ENCODE measurements around the gene C2CD4D. TPM values are rescaled to one million over a fixed set of nuclear protein-coding genes. Genes with fewer than 3 reads are reported as not detected.

The C2CD4D gene
- total RNA-seq, 1 experiment from 2014 or later: 0.58 TPM

DNA sequence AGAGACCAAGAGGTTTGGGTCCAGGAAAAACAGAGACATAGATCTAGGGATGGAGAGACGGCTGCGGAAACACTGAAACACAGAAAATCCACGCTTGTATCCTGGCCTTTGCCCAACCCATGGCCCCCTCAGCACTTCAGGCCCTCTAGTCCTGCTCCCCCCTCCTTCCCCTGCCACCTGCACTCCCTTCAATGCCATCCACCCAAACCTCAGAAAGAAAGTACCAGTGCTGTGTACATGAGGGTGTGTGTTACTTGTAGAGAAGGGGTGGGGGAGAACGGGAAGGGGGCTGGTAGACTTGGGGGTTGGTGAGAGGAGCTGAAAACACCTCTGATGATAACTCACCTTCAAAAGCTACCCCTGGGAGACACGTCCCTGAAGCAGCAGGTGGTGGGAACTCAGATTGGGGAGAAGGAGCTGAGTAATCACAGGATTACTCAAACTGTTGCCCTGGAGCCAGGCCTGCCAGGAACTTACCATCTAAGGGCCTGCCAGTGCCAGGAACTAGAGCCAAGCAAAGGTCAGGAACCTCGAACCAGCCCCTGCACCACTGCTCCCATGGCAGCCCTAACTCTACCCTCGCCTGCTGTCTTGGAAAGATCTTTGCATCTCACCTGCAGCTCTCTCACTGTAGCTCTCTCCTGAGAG, 19.5 kb downstream of the C2CD4D start:
- H3K9ac ChIP-seq (ENCODE audit: low read length): no peak overlapping the region
- no TSS peak for BruUV-seq (replicated peaks)
- no peak overlapping the region for H2AFZ ChIP-seq (ENCODE audit: low read length)
- H4K20me1 ChIP-seq (ENCODE audit: low read length): no peaks in the 10 kb centered on the region
- H3K27ac ChIP-seq (ENCODE audit: low read length): no peak overlapping the region
- intact Hi-C loops (cut with micrococcal nuclease): no loop called here
- no peaks in the 10 kb centered on the region for H3K79me2 ChIP-seq (ENCODE audit: low read length)
- H3K36me3 ChIP-seq (ENCODE audit: low read depth, low read length): no peaks in the 10 kb centered on the region
- no peak overlapping the region for H3K4me3 ChIP-seq (ENCODE audit: low read length)
- ChIA-PET POLR2A (ENCODE audit: unreplicated experiment) (interaction anchor here (0.6 kb wide), 1 partner anchor 273 kb away, joined by 4 read pairs; no protein-coding TSS in a partner anchor), CTCF (no interaction called here)
- no peaks in the 10 kb centered on the region for H3K9me2 ChIP-seq (replicated peaks; ENCODE audit: low read length)
- peak; percentile 61 for ATAC-seq
- no peak overlapping the region for H3K4me2 ChIP-seq (ENCODE audit: low read length)
- H3K27me3 ChIP-seq (ENCODE audit: low read length): no peaks in the 10 kb centered on the region
- TF ChIP-seq EZH2 (IDR thresholded peaks at IDR 0.05; ENCODE audit: low read length, unreplicated experiment) (no peak), EZH2phosphoT487 (IDR thresholded peaks at IDR 0.05; ENCODE audit: borderline replicate concordance, low read length) (no peak), CTCF (conservative IDR thresholded peaks at IDR 0.05; ENCODE audit: low read depth, low read length) (no peak)
- no peaks in the 10 kb centered on the region for H3K9me3 ChIP-seq (ENCODE audit: low read length)
- H3K4me1 ChIP-seq (ENCODE audit: insufficient read depth, low read length): peaks cover 7% of the 10 kb centered on the region; the same call in 1 of the 2 replicates
- peak; percentile 48 for DNase-seq
- H3F3A ChIP-seq (ENCODE audit: low read length, unreplicated experiment): no peaks in the 10 kb centered on the region

DNA sequence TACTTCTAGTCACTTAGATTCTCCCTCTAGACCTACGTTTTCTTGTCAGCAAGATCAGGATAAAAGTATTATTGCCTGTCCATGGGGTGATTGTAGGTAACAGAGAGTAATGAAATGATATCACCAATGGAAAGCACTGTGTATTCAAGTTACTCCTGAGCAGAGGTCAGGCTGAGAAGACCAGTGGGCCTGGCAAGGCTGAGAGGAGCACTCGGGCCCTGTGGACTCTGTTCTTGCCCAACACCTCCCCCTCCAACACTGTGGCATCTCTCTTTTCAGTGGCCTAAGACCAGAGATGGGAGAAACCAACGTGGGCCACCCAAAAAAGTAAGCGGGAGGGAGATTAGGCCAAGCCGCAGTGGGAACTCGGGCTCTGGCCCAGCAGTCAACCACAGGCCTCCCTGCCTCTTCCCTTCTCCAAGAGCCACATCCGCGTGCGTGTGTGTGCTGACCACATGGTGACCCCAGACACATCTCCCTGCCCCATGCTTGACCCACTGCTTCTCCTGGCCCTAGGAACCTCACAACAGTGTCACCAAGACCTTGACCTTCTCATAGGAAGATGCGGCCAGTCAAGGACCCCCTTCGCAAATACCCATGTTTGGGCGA, 20.3 kb downstream of the C2CD4D start:
- no peaks in the 10 kb centered on the region for H3K79me2 ChIP-seq (ENCODE audit: low read length)
- BruUV-seq (replicated peaks): no TSS peak
- no peak overlapping the region for H3K27ac ChIP-seq (ENCODE audit: low read length)
- no peaks in the 10 kb centered on the region for H3F3A ChIP-seq (ENCODE audit: low read length, unreplicated experiment)
- no peaks in the 10 kb centered on the region for H3K9me2 ChIP-seq (replicated peaks; ENCODE audit: low read length)
- H3K4me2 ChIP-seq (ENCODE audit: low read length): no peak overlapping the region
- no peaks in the 10 kb centered on the region for H3K27me3 ChIP-seq (ENCODE audit: low read length)
- ChIA-PET CTCF (no interaction called here), POLR2A (ENCODE audit: unreplicated experiment) (no interaction called here)
- no peaks in the 10 kb centered on the region for H3K9me3 ChIP-seq (ENCODE audit: low read length)
- H3K9ac ChIP-seq (ENCODE audit: low read length): no peak overlapping the region
- TF ChIP-seq EZH2 (IDR thresholded peaks at IDR 0.05; ENCODE audit: low read length, unreplicated experiment): no peak
- no peak for TF ChIP-seq EZH2phosphoT487 (IDR thresholded peaks at IDR 0.05; ENCODE audit: borderline replicate concordance, low read length)
- no peak for TF ChIP-seq CTCF (conservative IDR thresholded peaks at IDR 0.05; ENCODE audit: low read depth, low read length)
- no peak overlapping the region for H2AFZ ChIP-seq (ENCODE audit: low read length)
- no peaks in the 10 kb centered on the region for H4K20me1 ChIP-seq (ENCODE audit: low read length)
- no peak for DNase-seq
- ATAC-seq: no peak
- intact Hi-C loops (cut with micrococcal nuclease): no loop called here
- H3K4me1 ChIP-seq (ENCODE audit: insufficient read depth, low read length): peaks cover 7% of the 10 kb centered on the region; the same call in 1 of the 2 replicates
- H3K4me3 ChIP-seq (ENCODE audit: low read length): no peak overlapping the region
- H3K36me3 ChIP-seq (ENCODE audit: low read depth, low read length): no peaks in the 10 kb centered on the region

DNA sequence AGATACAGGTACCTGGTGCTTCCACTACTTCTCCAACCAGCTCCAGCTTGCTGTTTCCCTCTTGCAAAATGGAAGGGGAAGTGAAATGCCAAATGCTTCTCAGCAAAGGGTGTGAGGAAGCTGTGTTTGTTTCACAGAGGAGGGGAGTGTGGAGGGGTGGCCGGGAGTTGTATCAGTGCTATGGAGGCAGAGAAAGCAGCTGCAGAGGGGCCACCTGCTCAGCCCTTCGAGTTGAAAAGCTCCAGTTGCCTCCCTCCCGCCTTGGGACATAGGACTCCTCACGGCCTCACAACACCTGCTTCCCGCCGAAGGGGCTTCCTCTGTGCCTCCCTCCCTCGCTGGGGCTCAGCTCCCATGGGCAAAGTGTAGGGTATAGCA, 22.3 kb downstream of the C2CD4D start:
- POLR2A ChIA-PET (ENCODE audit: unreplicated experiment): no interaction called here
- Histone ChIP-seq H3K4me2 (ENCODE audit: low read length) (no peak overlapping the region), H3K4me3 (ENCODE audit: low read length) (no peak overlapping the region), H3K27ac (ENCODE audit: low read length) (no peak overlapping the region), H3K27me3 (ENCODE audit: low read length) (no peaks in the 10 kb centered on the region), H3K9ac (ENCODE audit: low read length) (no peak overlapping the region), H3K36me3 (ENCODE audit: low read depth, low read length) (no peaks in the 10 kb centered on the region), H3F3A (ENCODE audit: low read length, unreplicated experiment) (no peaks in the 10 kb centered on the region), H3K9me2 (replicated peaks; ENCODE audit: low read length) (no peaks in the 10 kb centered on the region), H3K4me1 (ENCODE audit: insufficient read depth, low read length) (peaks cover 7% of the 10 kb centered on the region; the same call in 1 of the 2 replicates), H2AFZ (ENCODE audit: low read length) (no peak overlapping the region), H3K79me2 (ENCODE audit: low read length) (no peaks in the 10 kb centered on the region), H4K20me1 (ENCODE audit: low read length) (no peaks in the 10 kb centered on the region), H3K9me3 (ENCODE audit: low read length) (no peaks in the 10 kb centered on the region)
- intact Hi-C loops (cut with micrococcal nuclease): no loop called here
- DNase-seq (no peak), ATAC-seq (no peak)
- CTCF ChIA-PET: no interaction called here
- TF ChIP-seq EZH2 (IDR thresholded peaks at IDR 0.05; ENCODE audit: low read length, unreplicated experiment) (no peak), CTCF (conservative IDR thresholded peaks at IDR 0.05; ENCODE audit: low read depth, low read length) (no peak), EZH2phosphoT487 (IDR thresholded peaks at IDR 0.05; ENCODE audit: borderline replicate concordance, low read length) (no peak)
- BruUV-seq (replicated peaks): no TSS peak
